Activated CD4-positive, alpha-beta T cell treated with anti-CD3 and anti-CD28 coated beads, Interleukin-2, amount 50 U/mL, for 16 hours (primary cell): ENCODE measurements around the gene FLOT2.
A peak's percentile ranks its signal among the peaks of the same experiment; 100 is the strongest.
"Not testable (repeated sequence)": the region's sequence is repeated elsewhere in the genome, so short reads cannot be mapped to it uniquely, and the experiment has no call there.

Source experiments
- DNase-seq: peaks from one replicate; pipeline ENCODE4 v3.0.0-alpha.2; 2020

Gene FLOT2

DNA sequence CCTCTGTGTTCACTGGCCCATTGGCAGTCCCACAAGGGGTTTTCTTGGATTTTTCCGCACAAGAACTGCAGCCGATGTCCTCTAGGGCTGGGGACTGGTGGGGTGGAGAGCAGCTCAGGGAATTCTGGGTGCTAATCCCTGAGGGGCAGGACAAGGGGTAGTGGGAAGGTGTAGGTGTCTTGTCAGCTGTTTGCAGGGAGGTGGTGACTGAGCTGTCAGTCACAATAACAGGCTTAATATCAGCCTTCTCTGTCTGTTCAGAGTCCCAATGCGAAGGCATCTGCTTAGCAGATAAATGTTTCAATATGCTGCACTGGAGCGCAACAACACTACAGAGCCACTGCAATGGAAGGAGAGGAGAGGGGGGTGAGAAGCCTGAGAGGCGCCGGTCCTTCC lies 15.4 kb upstream of the FLOT2 start:
- DNase-seq: no peak

GRCh38 chr17:28912281-28912937 lies 14.9 kb upstream of the FLOT2 start:
- no peak for DNase-seq

DNA sequence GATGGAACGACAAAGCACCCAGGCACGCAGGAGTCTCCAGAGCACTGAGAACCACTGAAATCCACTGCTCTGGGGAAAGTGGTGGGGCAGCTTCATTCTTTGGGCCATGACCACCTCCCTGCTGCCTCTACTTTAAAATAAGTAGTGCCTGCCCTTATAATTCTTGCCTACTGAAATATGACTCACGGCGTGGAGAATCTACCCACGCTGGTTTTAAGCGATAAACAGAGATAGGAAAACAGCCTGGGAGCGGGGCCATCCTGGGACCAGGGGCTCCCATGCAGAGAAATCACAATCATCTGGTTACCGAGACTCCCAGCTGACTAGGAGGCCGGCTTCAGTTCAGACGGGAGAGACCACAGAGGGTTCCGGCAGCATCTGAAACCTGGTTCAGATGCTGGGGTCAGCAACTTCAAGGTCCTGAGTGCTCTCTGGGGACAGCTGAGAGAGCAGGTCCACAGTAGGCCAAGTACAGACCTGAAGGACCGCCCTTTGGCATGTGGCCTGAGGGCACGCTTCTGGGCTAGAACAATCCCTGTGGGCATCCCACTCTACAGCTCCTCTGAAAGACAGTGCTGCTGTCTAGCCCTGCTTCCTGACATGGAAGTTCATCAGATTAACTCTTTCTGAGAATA lies 14.0 kb upstream of the FLOT2 start:
- no peak for DNase-seq

GRCh38 chr17:28910534-28910933 lies 13.0 kb upstream of the FLOT2 start:
- DNase-seq: no peak

- DNase-seq: no peak
These were observed 11.2 kb upstream of the FLOT2 start for GRCh38 chr17:28908640-28909167.

DNA sequence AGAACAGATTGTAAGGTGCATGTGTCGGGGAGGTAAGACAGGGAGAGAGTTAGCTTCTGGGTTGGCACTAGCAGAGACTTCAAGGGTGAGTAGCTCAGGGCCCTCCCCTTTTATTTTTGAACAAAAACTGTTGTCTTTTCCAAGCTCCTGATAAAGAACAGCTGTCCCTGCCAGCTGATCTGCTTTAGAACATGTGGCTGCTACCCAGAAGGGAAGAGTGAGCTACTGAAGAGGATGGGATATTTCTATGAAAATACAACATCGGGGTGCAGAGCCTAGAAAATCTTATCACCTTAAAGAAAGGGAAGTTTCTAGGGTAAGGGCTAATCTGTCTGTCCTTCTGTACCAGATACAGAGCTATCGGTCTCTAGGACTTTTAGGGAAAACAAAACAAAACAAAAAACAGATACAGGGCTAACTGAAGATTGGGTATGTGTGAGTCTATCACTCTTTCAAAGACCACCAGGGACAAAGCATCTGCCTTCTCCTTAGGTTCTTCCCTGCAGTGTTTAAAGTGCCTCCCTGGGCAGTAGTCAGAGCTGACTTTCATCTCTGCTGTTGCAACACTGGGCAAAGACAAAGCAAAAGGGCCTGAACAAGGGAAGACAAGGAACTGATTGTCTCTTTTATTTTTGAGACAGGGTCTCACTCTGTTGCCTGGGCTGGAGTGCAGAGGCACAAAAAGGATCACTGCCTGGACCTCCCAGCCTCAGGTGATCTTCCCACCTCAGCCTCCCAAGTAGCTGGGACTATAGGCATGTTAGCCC lies 10.4 kb upstream of the FLOT2 start:
- DNase-seq: no peak

DNA sequence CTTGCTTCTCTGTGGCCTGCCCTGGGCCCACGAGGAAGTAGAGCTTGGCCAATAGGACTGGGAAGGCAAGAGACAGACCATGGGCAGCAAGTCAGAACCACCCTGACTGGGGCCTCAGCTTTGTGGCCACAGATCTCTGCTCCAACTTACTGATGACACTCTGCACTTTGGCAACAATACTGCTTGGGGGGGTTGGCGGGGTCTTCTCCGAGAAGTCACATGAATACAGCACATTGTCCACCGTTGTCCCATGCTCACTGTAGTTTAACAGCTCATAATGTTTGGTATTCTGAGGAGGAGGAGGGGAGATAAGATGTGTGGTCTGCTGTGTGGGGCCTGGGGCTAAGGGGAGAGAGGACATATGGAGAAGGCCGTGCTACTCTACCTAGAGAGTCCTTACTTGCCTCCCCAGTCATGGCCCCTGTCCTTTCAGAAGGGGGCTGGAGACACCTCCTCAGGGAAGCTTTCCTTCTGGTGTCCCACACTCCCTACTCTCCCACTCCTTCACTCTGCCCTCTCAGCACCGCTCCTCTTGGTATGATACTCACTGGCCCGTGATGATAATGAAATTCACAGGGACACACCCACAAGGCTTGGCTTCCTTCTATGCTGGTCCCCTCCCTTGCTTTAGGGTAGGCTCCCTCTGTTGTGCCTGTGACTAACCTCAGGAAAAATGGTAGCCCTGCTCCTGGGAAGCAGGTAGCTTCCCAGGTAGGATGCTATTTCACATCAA lies 9.3 kb upstream of the FLOT2 start:
- DNase-seq: no peak

GRCh38 chr17:28906276-28906675 lies 8.7 kb upstream of the FLOT2 start:
- no peak for DNase-seq

GRCh38 chr17:28904800-28905199 lies 7.3 kb upstream of the FLOT2 start:
- no peak for DNase-seq

DNA sequence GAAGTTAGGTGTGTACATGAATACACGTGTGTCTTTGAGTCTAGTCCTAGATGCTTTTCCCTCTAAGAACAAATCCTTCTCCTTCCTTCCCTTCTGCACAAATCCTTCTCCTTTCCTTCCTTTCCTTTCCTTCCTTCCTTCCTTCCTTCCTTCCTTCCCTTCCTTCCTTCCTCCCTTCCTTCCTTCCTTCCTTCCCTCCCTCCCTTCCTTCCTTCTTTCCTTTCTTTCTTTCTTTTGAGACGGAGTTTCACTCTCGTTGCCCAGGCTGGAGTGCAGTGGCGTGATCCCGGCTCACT lies 6.0 kb upstream of the FLOT2 start:
- not testable (repeated sequence) for DNase-seq

DNA sequence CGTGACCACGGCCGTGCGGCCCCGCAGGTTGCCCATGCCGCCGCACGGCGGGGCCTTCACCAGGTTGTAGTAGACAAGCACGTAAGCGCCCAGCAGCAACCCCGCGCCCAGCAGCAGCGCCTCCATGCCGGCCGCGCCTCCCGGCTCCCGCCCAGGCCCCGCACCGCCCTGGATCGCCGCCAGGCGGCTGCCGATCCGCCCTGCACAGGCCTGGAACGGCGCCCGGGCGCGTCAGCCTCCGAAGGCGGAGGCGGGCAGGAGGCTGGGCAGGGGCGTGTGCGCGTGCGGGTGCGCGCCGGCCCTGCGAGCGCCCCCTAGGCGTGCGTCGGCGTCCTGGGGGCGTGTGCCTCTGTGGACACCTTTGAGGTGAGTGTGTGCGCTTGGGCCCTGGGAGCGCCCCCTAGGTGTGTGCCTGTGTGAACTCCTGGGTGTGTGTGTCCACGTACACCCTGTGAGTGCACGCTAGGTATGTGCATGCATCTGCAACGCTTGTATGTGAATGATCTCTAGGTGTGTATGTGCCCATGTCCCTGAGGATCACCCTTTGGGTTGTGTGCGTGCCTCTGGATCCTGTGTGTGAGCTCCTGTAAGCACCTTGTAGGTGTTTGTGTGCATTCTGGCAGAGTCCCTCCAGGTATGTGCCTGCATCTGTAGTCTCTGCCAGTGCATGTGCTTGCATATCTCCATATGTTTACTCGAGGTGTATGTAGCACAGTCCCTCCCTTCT lies 5.4 kb upstream of the FLOT2 start, which contains the start of gene DHRS13:
TSS of gene DHRS13 (minus strand) at position 261 of the 727 bp plus-strand sequence. CDS start at position 126, 135 bp downstream.
- DNase-seq: peak; percentile 96

GRCh38 chr17:28901866-28902818 lies 4.6 kb upstream of the FLOT2 start:
- DNase-seq: peak; percentile 59

DNA sequence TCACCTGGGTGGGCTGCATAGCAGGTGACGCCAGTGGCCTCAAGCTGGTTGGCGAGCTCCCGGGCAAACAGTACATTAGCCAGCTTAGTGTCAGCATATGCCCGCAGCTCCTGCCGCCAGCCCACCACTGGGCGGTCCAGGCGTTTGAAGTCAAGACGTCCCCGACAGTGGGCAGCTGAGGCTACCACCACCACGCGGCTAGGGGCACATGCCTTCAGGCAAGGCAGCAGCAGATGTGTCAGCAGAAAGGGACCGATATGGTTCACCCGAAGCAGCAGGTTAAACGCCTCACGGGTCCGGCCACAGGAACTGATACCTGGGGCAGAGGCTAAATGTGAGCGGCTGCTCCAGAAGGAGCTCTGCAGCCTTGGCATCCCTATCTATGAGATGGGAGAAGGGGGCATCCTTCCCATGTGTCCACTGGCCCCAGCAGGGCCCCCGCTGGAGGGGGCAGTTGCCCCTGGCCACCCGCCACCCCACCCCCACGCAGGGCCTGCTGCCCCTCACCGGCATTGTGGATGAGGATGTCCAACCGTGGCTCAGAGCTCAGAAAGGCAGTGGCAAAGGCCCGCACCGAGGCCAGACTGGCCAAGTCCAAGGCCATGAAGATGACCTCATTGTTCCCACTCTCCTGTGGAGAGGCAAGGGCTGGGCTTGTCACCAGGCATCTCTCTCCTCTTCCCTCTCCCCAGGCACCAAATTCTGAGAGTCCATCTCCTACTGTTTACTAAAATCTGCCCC lies 3.6 kb upstream of the FLOT2 start:
- DNase-seq: no peak

GRCh38 chr17:28899212-28899815 lies 1.8 kb upstream of the FLOT2 start:
- no peak for DNase-seq

GRCh38 chr17:28898527-28898955 lies 1.0 kb upstream of the FLOT2 start:
- DNase-seq: no peak

- DNase-seq: peak; percentile 49
These were observed 415 bp upstream of the FLOT2 start for GRCh38 chr17:28897769-28898526.

DNA sequence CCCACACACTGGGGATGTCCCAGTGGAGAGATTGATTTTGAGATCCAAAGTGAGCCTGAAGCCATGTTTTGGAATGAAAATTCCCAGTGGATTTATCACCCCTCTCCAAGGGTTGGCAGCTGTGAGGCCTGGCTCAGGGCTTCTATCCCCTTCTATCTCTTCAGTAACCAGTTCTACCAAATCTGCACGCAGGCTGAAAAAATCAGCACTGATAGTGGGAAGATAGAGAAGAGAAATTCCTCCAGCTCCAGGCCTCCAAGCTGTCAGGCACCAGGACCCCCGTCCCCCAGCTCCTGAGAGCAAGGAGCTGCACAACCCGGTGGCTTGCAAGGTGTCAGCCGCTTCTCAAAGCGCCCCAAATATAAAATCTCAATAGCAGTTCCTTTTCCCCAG lies 1.0 kb downstream of the FLOT2 start:
- DNase-seq: no peak

DNA sequence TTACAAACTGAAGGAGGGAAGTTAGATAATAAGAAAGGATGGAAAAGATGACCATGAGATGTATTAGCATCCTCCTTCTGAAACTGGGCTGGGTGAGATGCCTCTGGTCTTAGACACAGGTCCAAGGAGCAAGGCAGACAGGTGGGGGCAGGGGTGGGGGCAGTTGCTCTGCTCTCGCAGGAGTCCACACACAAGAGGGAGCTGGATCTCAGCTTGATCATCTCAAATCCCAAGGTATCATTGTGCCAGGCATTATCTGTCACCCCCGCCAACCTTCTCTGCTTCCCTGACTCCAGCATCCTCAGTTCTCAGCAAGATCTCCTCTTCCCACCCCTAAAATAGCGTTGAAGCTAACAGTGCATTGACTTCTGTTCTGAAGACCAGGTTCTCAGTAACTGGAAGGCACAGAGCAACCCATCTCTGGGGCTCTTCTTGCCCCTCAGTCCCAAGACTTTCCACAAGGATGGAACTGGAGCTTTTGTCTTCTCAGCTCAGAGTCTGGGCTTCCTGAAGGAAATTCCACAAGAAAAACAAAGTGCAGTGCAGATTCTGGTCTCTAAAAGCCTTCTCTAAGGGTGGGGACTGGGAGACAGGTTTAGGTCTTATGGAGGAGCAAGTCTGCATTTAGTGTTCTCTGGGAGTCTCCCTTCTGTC lies 1.6 kb downstream of the FLOT2 start:
- no peak for DNase-seq
